ENCODE data around the gene MPC2. TPM values are rescaled to one million over a fixed set of nuclear protein-coding genes. Genes with fewer than 3 reads are reported as not detected.
A peak's percentile ranks its signal among the peaks of the same experiment; 100 is the strongest.
"Not testable (repeated sequence)": the region's sequence is repeated elsewhere in the genome, so short reads cannot be mapped to it uniquely, and the experiment has no call there.

MPC2 gene
- total RNA-seq, 2 donors from 2014 or later: 162 to 164 TPM

DNA sequence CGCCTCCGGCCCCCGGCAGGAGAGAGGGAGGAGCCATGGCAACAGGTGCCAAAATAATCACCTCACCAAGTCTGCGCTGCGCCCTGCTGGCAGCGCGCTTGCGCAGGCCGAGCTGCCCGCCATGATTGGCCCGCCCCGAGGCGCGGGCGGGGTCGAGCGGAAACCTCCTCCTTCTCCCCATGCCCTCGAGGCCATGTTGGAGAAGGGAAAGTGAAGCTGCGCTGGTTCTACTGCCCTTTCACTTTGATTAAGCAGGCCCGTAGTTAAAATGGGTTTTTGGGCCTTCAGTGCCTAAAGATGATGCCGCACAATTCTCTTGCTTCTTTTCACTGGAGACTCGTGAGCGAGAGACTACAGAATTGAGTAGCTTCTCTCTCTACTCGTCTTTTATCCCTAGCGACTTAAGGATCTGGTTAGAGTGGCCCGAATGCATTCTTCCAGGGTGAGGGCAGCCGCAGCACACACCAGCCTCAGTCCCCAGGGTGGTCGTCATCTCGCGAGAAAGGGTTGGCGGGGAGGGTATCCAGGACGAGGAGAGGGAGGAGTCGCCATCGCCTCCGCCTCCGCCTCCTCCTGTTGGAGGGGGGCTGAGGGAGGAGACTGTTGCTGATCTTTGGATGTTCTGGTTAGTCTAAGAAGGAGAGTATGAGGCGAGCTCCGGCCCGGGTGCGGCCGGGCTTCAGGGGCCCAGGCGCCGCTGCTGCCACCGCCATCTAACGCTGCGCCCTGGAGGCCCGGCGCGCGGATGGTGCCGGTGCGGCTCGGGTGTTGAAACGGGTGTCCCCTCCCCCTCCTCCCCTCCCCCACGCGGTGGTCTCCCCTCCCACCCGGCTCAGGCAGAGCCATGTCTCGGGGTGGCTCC, 573 bp downstream of the MPC2 start, which contains the start of gene DCAF6:
TSS of gene DCAF6 (plus strand) at position 616 of the 862 bp plus-strand sequence. CDS start at position 845, 229 bp downstream.
- intact Hi-C loops (cut with DNase I, micrococcal nuclease): loop anchor here in 1 of 2 donors (10.0 kb wide), 1 partner anchor 221 kb away; no protein-coding TSS in a partner anchor
- peak; percentile 95 to 98 for DNase-seq
- ATAC-seq: peak; percentile 83

DNA sequence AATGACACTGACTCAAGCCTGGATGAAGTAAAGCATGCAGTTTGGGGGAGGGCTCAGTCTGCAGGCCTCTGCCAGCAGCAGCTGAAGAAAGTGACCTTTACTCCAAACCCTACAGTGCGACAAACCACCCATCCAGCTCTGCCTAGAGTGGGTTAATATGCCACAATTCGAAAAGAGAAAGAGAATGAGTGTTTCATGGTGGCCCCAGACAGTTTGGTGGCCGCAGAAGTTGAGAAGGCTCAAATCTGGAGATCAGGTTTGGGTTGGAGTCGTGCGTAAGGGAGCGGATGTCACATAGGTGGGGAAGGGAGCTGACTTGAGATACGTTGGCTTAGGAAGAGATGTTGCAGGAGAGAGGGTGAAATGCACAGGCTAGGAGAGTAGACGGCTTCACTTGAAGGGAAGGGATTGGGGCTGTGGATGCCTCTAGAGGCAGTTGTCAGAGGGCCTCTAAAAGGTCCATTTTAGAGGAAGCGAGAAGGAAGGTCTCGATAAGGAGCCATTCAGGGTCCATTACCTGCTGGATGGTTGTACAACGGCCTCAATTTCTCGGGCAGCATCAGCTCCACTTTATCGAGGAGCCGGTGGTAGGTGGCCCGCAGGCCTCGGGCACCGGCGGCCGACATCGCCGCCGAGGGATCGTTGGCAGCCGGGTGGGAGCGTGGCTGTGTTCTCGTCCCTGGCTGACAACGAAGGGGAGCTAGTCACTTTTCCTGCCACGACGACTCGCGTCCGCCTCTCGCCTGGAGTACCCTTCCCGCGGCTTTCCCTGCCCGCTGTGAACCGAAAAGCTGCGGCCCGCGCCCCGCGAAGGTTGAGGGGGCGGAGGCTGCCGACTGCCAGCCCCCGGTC, 1.4 kb downstream of the MPC2 start:
- ATAC-seq (peak; percentile 46), DNase-seq (peak; percentile 54 to 55)

DNA sequence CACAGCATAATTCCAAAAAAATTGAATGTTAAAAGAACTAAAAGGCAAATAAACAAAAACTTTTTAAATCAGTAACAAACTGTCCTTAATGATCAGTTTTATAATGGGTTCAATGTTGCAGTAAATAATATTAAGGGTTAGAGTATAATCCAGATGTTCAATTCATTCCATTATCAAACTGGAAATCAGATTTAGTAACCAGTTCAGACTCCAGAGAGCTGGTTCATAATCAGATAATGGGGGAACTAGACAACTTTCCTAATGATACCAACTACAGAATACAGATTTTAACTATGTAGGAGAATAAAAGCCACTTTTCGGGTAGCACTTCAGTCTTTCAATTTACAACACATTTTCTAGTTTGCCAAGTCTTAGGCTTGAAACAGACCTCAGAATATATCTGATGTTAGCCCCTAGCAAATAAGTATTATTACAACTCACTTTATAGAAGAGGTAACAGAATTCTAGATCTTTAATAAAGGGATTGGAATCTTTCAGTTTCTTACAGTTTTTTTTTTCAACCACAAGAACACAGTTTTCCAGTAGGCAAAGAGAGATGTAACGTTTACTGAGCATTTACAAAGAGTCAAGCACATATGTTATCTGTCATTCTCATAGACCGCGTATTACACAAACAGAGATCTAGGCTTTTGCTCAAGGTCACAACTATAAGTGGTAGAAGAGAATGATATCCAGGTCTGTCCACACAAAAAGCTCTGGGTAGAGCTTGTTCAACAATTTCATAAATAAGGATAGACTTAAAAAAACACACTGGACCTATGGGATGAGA, 2.3 kb downstream of the MPC2 start:
- intact Hi-C loops (cut with DNase I, micrococcal nuclease): loop anchor here in 1 of 2 donors (10.0 kb wide), 1 partner anchor 220 kb away; no protein-coding TSS in a partner anchor
- DNase-seq (no peak), ATAC-seq (no peak)

More for the DNA sequence above, 1.4 kb downstream of the MPC2 start:
- intact Hi-C loops (cut with DNase I, micrococcal nuclease): loop anchor here in 1 of 2 donors (10.0 kb wide), 1 partner anchor 221 kb away; no protein-coding TSS in a partner anchor

DNA sequence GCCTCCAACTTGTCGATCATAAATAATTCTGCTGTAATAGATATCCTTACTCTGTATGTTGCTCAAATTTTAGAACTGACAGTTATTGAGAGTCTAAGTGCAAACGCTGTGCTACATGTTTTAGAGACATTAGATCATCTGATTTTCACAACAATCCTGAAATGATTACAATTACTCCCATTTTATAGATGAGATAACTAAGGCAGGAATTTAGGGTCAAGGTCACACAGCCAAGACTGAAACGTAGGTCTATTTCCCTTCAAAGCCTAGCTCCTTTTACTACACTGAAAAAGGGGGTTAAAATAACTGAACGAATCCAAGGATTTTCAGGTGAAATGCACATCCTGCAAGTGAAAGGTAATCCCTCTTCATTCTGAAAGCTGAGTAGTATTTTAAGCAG, 3.1 kb downstream of the MPC2 start:
- no peak for DNase-seq
- ATAC-seq: no peak
- intact Hi-C loops (cut with DNase I, micrococcal nuclease): loop anchor here in 1 of 2 donors (10.0 kb wide), 1 partner anchor 219 kb away; no protein-coding TSS in a partner anchor

DNA sequence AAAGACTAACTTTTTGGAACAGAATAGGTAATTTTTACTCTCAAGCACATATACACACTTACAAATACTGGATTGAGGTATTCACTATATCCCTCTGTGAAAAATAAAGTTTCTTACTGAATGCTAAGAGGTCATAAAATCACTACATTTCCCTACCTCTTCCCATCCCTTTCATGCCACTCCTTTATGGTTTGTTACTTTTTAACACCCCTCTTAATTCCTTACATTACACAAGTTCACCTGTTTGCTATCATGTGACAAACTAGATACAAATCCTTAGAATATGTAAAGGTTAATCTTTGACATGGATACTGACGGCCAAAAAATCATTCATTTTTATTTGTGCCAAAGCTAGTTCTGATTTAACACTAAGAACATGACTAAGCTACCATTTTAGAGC, 7.1 kb downstream of the MPC2 start:
- ATAC-seq: peak; percentile 49
- no peak for DNase-seq
- intact Hi-C loops (cut with DNase I, micrococcal nuclease): loop anchor here in 1 of 2 donors (10.0 kb wide), 1 partner anchor 215 kb away; no protein-coding TSS in a partner anchor

DNA sequence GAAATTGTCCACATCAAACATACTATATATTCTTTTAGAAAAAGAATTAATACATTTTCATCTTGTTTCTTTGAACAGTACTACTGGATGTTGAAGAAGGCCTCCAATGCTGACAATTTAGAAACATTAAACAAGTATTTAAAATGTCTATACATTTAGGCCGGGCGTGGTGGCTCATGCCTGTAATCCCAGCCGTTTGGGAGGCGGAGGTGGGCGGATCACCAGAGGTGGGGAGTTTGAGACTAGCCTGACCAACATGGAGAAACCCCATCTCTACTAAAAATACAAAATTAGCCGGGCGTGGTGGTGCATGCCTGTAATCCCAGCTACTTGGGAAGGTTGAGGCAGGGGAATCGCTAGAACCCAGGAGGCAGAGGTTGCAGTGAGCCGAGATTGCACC, 8.0 kb downstream of the MPC2 start:
- intact Hi-C loops (cut with DNase I, micrococcal nuclease); ATAC-seq: not testable (repeated sequence)
- DNase-seq: peak in 1 of 2 donors; percentile 33

DNA sequence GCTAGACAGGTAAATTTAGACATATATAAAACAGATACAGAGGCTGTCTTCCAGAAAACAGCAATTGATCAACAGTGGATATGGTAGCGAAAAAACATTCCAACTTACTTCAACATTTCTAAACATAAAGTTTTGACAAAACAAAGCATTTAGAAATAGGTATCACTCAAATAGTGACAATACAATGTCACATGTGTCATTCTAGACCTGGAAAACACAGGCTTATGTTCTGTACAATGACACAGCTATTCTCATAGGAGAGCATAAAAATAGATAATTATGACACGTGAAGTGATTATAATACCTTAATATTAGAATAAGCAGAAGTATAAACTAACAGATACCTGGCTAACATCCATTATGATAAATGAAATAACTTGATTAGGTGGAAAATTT, 8.4 kb downstream of the MPC2 start:
- ATAC-seq (no peak), DNase-seq (no peak)

DNA sequence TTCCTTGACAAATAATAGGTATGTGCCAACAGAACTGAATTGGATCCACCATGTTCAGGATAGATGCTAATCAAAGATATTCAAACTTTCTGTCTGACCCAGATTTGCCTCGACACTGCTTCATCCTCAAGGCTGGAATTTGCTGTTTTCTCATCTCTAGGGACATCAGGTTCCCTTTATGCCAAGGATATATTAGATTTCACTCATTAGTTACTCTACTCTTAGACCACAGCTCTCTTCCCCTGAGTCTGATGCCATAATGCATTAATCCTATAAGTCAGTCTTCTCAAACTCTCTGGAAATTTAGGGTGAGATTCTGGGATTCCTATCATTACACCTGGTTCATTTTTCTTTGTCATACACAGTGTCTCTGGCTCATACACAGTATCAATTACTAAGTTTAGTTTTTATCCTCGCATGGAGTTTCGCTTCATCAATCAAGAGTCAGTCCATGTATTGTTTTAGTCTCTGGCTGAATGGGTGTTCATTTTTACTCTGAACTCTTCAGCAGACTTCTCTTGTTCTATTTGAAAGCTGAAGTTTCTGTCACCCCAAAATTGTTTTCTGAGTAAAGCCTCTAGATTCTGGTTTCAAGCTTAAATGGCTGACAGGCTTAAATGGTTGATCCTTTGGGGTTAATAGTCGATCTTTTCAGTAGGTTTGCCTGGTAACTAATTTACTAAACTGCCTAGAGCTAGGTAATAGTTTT, 9.7 kb downstream of the MPC2 start:
- intact Hi-C loops (cut with DNase I, micrococcal nuclease): no loop called here
- DNase-seq (no peak), ATAC-seq (peak; percentile 15)

More for the DNA sequence above, 8.4 kb downstream of the MPC2 start:
- intact Hi-C loops (cut with DNase I, micrococcal nuclease): no loop called here

DNA sequence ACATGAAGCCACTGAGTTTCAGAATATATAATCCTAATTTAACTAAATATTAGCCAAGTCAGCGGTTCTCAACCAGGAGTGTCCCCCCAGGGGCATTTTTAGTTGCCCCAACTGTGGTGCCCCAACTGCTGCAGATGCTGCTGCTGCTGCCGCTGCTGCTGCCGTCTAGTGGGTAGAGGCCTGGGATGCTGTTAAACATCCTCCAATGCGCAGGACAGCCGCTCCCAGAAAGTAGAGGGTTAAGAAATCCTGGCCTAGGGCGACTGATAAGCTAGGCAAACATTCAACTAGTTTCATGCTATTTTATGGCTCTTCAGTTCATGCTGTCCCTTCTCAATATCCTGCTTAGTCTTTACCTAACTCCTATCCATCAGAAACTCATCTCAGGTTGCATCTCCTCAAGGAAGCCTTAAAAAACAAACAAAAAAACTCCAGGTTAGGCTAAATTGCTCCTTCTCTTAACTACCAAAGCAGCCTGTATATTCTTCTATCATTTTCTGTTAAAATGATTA, 10.3 kb downstream of the MPC2 start:
- intact Hi-C loops (cut with DNase I, micrococcal nuclease): no loop called here
- DNase-seq (peak; percentile 58 to 78), ATAC-seq (peak; percentile 89)

DNA sequence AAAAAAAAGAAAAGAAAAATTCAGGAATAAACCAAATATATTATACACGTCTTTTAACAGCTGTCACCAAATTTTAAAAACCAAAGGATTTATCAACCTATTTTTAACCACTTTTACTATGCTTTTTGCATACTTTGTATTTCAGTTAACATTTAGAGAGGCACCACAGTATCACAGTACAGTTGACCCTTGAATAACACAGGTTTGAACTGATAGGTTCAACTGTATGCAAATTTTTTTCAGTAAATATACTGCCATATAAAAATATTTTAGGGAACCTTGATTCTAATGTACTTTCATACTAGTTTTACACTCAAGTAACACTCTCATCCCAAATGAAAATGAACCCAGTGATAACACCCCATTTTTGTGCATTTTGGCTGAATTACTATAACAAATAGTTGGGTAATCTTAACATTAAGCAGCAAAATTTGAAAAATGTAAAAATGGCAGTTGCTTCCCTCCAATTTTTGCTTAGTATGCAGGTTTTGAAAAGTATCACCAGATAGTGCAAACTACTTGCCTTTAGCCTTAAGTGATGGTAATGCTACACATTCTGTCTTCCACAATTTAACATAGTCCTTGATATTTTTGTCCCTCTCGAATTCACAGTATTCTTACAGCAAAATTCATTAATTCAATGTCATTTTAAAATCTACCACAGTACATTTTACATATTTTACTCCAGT, 12.2 kb downstream of the MPC2 start:
- intact Hi-C loops (cut with DNase I, micrococcal nuclease): no loop called here
- no peak for DNase-seq
- no peak for ATAC-seq

DNA sequence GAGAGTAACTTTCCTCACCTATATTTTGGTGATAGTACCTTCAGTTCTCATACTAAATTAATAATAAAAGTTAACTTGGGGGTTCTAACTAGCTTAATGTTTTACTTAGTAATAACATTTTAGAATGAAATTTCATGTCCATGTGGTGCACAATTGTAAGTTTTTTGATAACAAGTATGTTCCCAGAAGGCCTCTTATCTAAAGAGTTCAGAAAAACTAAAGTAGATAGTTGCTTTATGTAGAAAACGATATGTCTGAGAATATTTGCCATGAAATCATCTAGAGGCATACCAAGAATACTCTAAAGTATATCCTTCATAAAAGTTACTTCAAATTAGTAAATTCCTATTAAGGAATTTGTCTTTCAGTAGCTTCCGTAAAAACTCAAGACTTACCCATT, 12.8 kb downstream of the MPC2 start:
- intact Hi-C loops (cut with DNase I, micrococcal nuclease): no loop called here
- no peak for DNase-seq
- no peak for ATAC-seq

DNA sequence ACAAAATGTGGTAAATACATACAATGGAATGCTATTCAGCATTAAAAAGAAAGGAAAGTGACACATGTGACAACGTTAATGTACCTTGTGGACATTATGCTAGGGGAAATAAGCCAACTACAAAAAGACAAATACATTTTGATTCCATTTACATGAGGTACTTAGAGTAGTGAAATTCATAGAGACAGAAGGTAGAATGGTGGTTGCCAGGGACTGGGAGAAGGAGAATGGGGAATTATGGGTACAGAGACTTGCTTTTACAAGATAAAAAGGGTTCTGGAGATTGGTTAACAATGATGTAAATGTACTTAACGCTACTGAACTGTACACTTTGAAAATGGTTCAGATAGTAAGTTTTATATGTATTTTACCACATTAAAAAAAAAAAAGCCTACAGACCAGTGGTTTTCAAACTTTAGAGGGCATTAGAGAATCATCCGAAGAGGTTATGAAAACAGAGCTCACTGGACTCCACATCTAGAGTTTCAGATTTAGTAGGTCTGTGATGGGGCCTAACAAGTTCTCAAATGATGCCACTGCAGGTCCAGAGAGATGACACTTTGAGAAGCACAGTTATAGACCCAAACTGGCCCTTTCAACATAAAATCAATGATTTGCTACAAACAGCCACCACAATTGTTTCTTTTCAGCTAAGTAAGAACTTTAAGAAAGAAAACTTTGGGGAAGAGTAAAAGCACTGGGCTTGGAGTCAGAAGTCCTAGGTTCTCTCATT, 13.4 kb downstream of the MPC2 start:
- ATAC-seq (no peak), DNase-seq (no peak)
- intact Hi-C loops (cut with DNase I, micrococcal nuclease): no loop called here

DNA sequence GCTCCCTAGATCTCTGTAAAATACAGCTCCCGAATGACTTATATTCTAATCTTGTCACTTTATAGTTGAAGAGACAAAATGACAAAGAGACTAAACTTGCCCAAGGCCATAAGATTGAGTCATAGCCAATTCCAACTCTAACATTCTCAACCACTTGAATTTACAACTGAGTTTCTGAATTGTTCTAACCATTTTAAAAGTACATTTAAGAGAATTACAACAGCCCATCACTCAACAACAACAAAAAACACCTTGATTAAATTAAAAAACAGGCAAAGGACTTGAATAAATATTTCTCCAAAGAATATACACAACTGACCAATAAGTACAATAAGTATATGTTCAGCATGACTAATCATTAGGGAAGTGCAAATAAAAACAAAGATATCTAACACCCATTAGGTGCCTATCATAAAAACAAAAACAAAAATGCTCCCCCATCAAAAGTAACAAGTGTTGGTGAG, 14.2 kb downstream of the MPC2 start:
- no peak for DNase-seq

DNA sequence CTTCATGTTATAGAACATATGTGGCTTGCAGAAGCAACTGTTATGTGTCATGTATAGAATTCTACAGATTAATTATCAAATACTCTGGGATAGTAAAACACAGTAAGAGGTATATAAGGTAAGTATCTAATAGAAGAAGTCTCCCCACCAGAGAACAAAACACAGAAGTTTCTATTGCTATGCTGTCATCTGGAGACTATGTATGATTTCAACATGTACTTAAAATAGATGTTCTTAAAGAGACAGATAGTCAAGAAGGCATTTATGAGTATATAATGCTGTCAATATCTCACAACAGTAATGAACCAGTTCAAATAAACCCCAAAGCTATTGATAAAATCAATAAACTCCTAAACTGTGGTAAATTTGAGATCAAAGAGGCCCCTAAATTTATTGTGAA, 14.8 kb downstream of the MPC2 start:
- intact Hi-C loops (cut with DNase I, micrococcal nuclease): no loop called here
- DNase-seq (no peak), ATAC-seq (no peak)

More for the DNA sequence above, 14.2 kb downstream of the MPC2 start:
- intact Hi-C loops (cut with DNase I, micrococcal nuclease): no loop called here
- ATAC-seq: no peak

DNA sequence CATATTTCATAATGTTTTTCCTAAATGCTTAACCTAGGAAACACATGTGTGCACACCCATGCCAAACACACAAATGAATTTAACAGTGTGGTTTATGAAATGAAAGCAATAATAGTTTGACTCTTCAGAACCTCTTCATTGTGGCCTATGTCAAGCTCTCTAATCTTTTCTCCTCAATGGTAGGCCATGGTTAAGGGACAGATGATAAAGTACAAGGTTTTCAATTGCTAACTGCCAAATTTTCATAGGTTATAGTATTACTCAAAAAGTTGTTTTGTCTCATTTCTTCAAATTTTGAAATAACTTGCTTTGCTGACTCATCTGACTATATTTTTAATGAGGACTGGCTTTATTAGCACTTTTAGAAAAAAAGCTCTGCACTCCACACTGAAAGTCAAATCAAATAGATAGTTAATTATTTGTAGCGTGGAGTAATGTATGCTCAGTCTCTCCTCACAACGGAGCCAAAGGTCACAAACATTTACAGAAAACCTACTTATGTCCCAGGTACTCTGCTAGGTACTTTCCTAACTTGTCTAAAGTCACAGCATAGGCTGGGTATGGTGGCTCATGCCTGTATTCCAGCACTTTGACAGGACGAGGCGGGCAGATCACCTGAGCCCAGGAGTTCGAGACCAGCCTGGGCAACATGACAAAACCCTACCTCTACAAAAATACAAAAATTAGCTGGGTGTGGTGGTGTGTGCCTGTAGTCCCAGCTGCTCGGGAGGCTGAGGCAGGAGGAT, 19.9 kb downstream of the MPC2 start:
- peak; percentile 82 for ATAC-seq
- intact Hi-C loops (cut with DNase I, micrococcal nuclease): no loop called here
- DNase-seq: no peak

DNA sequence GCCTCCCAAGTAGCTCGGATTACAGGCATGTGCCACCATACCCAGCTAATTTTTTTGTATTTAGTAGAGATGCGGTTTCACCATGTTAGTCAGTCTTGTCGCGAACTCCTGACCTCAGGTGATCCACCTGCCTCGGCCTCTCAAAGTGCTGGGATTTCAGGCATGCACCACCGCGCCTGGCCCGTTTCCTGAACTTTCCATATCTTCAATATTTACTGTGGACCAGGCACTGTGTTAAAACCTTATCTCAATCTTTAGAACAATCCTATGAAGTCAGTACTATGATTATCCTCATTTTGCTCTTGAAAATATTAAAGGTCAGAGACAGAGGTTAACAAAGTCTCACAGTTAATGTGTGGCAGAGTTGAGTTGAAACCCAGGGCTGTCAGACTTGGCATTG, 21.3 kb downstream of the MPC2 start:
- ATAC-seq: no peak
- intact Hi-C loops (cut with DNase I, micrococcal nuclease): no loop called here
- no peak for DNase-seq

Measured in left colon (tissue), 2 donors.